Thoracic aorta (tissue), 2 donors: ENCODE measurements around the gene MYLIP. TPM values are rescaled to one million over a fixed set of nuclear protein-coding genes. Genes with fewer than 3 reads are reported as not detected.

ENCODE experiments used
- ATAC-seq: fragments of 150-250 bp; one replicate; pipeline ENCODE4 v1.8.0; 2017; ENCODE audit warnings: low read depth; ENCODE audit not compliant: insufficient number of reproducible peaks, low FRiP score
- DNase-seq: peaks from one replicate; pipeline ENCODE4 v3.0.0-alpha.2; 2020; ENCODE audit warnings: low spot score
- H3K27ac ChIP-seq, 2 donors: fragments of 200-600 bp; sonication (generic); 1 replicate in 1 of 2; 2 replicates in 1 of 2; pipeline ENCODE4 v1.5.1; 2016; ENCODE audit warnings: mild to moderate bottlenecking in 2 of 2, moderate library complexity in 2 of 2
- H3K27me3 ChIP-seq: fragments of 200-600 bp; sonication (generic); replicated peaks from 2 replicates; pipeline ENCODE4 v1.6.0; 2016; ENCODE audit warnings: mild to moderate bottlenecking; ENCODE audit not compliant: insufficient read depth
- H3K36me3 ChIP-seq: fragments of 200-600 bp; sonication (generic); one replicate; pipeline ENCODE4 v1.5.1; 2016
- H3K4me1 ChIP-seq, 2 donors: fragments of 200-600 bp; sonication (generic); 1 replicate in 1 of 2; 2 replicates in 1 of 2; pipeline versions ENCODE4 v1.5.1 to v1.6.0; 2016; ENCODE audit warnings: low read depth in 2 of 2, mild to moderate bottlenecking in 1 of 2; ENCODE audit not compliant: control insufficient read depth in 1 of 2
- H3K4me3 ChIP-seq: fragments of 200-600 bp; sonication (generic); 2 replicates; pipeline ENCODE4 v1.5.1; 2016; ENCODE audit warnings: mild to moderate bottlenecking
- H3K9me3 ChIP-seq: fragments of 200-600 bp; sonication (generic); 2 replicates; pipeline ENCODE4 v1.5.1; 2016
- CTCF ChIP-seq: fragments of 200-600 bp; sonication (generic); IDR thresholded peaks from one replicate; pipeline ENCODE4 v1.5.1; 2019; ENCODE audit warnings: antibody characterized with exemption
- total RNA-seq, 2 donors: library from RNA; depleted of rRNA; stranded (reverse); fragments of >200 nt; gene quantifications; one replicate each; pipeline versions ENCODE4 v1.1.0 to v1.2.3, GENCODE V29; 2016

MYLIP gene
- total RNA-seq, 2 donors from 2014 or later, result 90.4 to 97.2 TPM

- TF ChIP-seq CTCF, result no peak
- Histone ChIP-seq H3K4me3 (no peak overlapping the region), H3K9me3 (no peaks in the 10 kb centered on the region), H3K4me1 (no peaks in the 10 kb centered on the region), H3K27ac (no peak overlapping the region), H3K27me3 (no peaks in the 10 kb centered on the region), H3K36me3 (no peaks in the 10 kb centered on the region)
- no peak for ATAC-seq
- DNase-seq, result no peak
Observed at GRCh38 chr6:16090920-16091319, 38.0 kb upstream of the MYLIP start.

GRCh38 chr6:16092140-16092539 lies 36.7 kb upstream of the MYLIP start:
- Histone ChIP-seq H3K9me3 (no peaks in the 10 kb centered on the region), H3K27me3 (no peaks in the 10 kb centered on the region), H3K4me1 (no peaks in the 10 kb centered on the region), H3K27ac (no peak overlapping the region), H3K4me3 (no peak overlapping the region), H3K36me3 (no peaks in the 10 kb centered on the region)
- DNase-seq, result no peak
- no peak for ATAC-seq
- TF ChIP-seq CTCF, result no peak

GRCh38 chr6:16092990-16093389 lies 35.9 kb upstream of the MYLIP start:
- no peak for DNase-seq
- no peaks in the 10 kb centered on the region for H3K27me3 ChIP-seq

DNA sequence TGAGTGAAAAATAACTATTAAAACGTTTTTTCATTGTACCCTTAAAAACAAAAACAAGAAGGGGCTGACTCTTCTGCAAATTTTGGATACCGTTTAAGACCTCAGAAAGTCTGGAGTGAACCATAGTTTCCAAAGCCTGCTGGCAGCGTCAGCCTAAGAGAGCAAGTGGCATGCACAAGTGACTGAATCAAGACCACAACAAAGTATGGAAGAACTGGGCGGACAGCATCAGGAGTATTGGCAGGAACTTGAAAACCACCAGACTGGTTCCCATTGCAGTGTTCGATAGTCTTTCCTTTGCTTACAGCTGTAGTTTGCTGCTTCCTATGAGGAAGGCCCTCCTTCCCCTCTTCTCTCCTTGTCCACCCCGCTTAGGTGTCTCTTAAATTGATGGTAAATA lies 33.7 kb upstream of the MYLIP start:
- ATAC-seq (no peak), DNase-seq (no peak)
- Histone ChIP-seq H3K27ac (no peak overlapping the region), H3K36me3 (no peaks in the 10 kb centered on the region), H3K9me3 (no peaks in the 10 kb centered on the region), H3K4me3 (no peak overlapping the region), H3K27me3 (no peaks in the 10 kb centered on the region), H3K4me1 (no peaks in the 10 kb centered on the region)
- TF ChIP-seq CTCF, result no peak

More at GRCh38 chr6:16092990-16093389, 35.9 kb upstream of the MYLIP start:
- Histone ChIP-seq H3K4me3 (no peak overlapping the region), H3K4me1 (no peaks in the 10 kb centered on the region), H3K36me3 (no peaks in the 10 kb centered on the region), H3K9me3 (no peaks in the 10 kb centered on the region), H3K27ac (no peak overlapping the region)
- no peak for TF ChIP-seq CTCF
- no peak for ATAC-seq

DNA sequence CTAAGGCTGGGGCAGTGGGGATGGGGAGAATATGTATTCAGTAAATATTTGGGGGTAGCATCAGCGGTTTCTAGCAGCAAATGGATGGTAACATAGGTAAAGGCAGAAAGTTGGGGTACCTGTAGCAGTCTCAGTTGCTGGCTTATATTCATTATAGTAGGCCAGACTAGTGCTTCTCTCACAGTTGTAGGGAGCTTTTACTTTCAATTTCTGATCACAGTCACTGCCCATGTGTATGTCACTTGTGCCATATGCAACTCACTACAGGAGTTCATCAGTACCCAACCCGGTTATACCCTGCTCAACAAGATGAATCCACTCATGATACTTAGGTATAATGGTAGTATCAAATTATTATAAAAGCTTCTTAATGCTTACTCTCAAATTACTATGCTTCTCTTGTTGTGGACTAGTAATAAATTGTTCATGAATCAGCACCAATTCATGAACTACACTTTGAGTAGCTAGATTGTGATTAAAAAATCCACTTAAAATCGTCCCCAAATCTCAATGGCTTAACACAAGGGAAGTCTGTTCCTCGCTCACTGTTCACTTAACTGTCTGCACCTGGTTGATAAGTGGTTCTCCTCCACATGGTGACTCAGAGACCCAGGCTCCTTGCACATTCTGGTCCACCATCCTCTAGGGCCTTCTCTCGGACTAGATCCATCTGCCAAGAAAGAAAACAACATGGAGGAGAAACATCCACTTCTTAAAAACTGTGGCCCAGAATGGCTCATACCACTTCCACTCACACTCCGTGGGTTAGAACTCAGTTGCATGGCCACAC lies 31.3 kb upstream of the MYLIP start:
- Histone ChIP-seq H3K9me3 (no peaks in the 10 kb centered on the region), H3K4me1 (no peaks in the 10 kb centered on the region), H3K27me3 (no peaks in the 10 kb centered on the region), H3K4me3 (no peak overlapping the region), H3K27ac (no peak overlapping the region), H3K36me3 (no peaks in the 10 kb centered on the region)
- DNase-seq (no peak), ATAC-seq (no peak)
- TF ChIP-seq CTCF, result no peak
